Osteocyte (in vitro differentiated cells): Measurements from ENCODE around the gene PPP1R37. TPM values are rescaled to one million over a fixed set of nuclear protein-coding genes. Genes with fewer than 3 reads are reported as not detected.
A peak's percentile ranks its signal among the peaks of the same experiment; 100 is the strongest.

ENCODE experiments used
- DNase-seq: peaks from one replicate; pipeline ENCODE4 v3.0.0; 2021; ENCODE audit warnings: mixed read lengths; ENCODE audit not compliant: unreplicated experiment; ENCODE audit errors: extremely low spot score
- H3K27ac Mint-ChIP-seq: one replicate; pipeline ENCODE4 v1.8.0; 2021; ENCODE audit warnings: mild to moderate bottlenecking, mixed read lengths; ENCODE audit not compliant: unreplicated experiment
- H3K27me3 Mint-ChIP-seq: one replicate; pipeline ENCODE4 v1.8.0; 2021; ENCODE audit warnings: mixed read lengths; ENCODE audit not compliant: unreplicated experiment
- H3K36me3 Mint-ChIP-seq: one replicate; pipeline ENCODE4 v1.8.0; 2021; ENCODE audit warnings: mixed read lengths; ENCODE audit not compliant: unreplicated experiment
- H3K4me1 Mint-ChIP-seq: one replicate; pipeline ENCODE4 v1.8.0; 2021; ENCODE audit warnings: mixed read lengths; ENCODE audit not compliant: unreplicated experiment
- H3K4me3 Mint-ChIP-seq: one replicate; pipeline ENCODE4 v1.8.0; 2021; ENCODE audit warnings: mild to moderate bottlenecking, moderate library complexity, mixed read lengths; ENCODE audit not compliant: unreplicated experiment
- H3K9me3 Mint-ChIP-seq: one replicate; pipeline ENCODE4 v1.8.0; 2021; ENCODE audit warnings: mixed read lengths; ENCODE audit not compliant: unreplicated experiment
- total RNA-seq: library from RNA; stranded (reverse); gene quantifications from 2 replicates; pipeline ENCODE4 v1.2.1, GENCODE V29; 2021
- TF ChIP-seq, protein P1 (sequence below): fragments of 200-600 bp; sonication (generic); IDR thresholded peaks from 2 replicates; pipeline ENCODE4 v1.5.0; 2021; ENCODE audit warnings: antibody characterized with exemption, mild to moderate bottlenecking, moderate library complexity

The PPP1R37 gene
- total RNA-seq, 1 donor from 2014 or later = 34.8 TPM

DNA sequence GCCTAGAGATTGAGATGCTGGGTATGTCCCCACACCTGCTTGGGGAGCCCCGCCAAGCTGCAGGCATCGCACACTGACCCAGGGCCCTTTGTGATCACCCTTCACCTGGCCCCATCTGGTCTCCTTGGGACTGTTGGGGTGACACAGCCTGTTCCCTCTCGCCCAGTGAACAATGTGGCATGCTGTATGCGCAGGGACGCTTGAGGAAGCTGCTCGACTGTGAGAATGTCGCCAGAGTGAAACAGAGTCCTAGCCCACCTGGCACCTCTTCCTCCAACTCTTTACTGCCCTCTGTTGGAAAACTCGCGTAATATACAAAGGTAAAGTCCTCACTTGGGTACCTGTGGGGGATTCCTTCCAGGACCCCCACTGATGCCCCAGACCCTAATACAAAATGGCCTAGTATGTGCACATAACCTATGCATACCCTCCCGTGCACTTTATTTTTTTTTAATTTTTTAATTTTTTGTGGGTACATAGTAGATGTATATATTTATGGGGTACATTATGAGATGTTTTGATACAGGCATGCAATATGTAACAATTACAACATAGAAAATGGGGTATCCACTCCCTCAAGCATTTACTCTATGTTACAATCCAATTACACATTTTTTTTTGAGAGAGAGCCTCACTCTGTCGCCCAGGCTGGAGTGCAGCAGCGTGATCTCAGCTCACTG is 94.6 kb downstream of the PPP1R37 start:
- Mint-ChIP-seq H3K4me3 (no peak overlapping the region), H3K27ac (no peak overlapping the region), H3K27me3 (no peaks in the 10 kb centered on the region), H3K4me1 (peaks cover 12% of the 10 kb centered on the region), H3K9me3 (peaks cover 5% of the 10 kb centered on the region), H3K36me3 (peaks cover 14% of the 10 kb centered on the region)
- TF ChIP-seq, protein P1, sequence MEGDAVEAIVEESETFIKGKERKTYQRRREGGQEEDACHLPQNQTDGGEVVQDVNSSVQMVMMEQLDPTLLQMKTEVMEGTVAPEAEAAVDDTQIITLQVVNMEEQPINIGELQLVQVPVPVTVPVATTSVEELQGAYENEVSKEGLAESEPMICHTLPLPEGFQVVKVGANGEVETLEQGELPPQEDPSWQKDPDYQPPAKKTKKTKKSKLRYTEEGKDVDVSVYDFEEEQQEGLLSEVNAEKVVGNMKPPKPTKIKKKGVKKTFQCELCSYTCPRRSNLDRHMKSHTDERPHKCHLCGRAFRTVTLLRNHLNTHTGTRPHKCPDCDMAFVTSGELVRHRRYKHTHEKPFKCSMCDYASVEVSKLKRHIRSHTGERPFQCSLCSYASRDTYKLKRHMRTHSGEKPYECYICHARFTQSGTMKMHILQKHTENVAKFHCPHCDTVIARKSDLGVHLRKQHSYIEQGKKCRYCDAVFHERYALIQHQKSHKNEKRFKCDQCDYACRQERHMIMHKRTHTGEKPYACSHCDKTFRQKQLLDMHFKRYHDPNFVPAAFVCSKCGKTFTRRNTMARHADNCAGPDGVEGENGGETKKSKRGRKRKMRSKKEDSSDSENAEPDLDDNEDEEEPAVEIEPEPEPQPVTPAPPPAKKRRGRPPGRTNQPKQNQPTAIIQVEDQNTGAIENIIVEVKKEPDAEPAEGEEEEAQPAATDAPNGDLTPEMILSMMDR = peak; percentile 49
- no peak for DNase-seq

DNA sequence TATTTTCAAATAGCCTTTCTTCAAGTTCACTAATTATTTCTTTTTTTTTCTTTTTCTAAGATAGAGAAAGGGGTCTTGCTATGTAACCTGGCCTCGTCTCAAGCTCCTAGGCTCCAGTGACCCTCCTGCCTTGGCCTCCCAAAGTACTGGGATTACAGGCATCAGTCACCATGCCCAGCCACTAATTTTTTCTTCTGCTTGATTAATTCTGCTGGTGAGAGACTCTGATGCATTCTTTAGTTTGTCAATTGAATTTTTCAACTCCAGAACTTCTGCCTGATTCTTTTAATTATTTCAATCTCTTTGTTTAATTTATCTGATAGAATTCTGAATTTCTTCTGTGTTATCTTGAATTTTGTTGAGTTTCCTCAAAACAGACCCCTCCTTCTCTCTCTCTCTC is 97.0 kb downstream of the PPP1R37 start:
- Mint-ChIP-seq H3K36me3 (peaks cover 17% of the 10 kb centered on the region), H3K27me3 (no peaks in the 10 kb centered on the region), H3K4me3 (no peak overlapping the region), H3K27ac (no peak overlapping the region), H3K9me3 (peaks cover 5% of the 10 kb centered on the region), H3K4me1 (peaks cover 12% of the 10 kb centered on the region)
- TF ChIP-seq, protein P1 = no peak
- no peak for DNase-seq

DNA sequence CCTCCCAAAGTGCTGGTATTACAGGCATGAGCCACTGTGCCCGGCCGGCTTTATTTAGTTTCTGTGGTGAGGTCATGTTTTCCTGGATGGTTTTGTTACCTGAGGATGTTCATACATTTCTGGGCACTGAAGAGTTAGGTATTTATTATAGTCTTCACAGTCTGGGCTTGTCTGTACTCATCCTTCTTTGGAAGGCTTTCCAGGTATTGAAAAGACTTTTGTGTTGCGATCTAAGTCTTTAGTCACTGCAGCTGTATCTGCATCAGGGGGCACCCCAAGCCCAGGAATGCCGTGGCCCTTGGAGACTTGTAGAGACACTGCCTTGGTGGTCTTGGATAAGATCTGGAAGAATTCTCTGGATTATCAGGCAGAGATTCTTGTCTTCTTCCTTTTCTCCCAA is 98.4 kb downstream of the PPP1R37 start:
- Mint-ChIP-seq H3K4me1 (peaks cover 16% of the 10 kb centered on the region), H3K27me3 (no peaks in the 10 kb centered on the region), H3K4me3 (no peak overlapping the region), H3K27ac (no peak overlapping the region), H3K9me3 (peaks cover 5% of the 10 kb centered on the region), H3K36me3 (peaks cover 17% of the 10 kb centered on the region)
- TF ChIP-seq, protein P1 = no peak
- no peak for DNase-seq

DNA sequence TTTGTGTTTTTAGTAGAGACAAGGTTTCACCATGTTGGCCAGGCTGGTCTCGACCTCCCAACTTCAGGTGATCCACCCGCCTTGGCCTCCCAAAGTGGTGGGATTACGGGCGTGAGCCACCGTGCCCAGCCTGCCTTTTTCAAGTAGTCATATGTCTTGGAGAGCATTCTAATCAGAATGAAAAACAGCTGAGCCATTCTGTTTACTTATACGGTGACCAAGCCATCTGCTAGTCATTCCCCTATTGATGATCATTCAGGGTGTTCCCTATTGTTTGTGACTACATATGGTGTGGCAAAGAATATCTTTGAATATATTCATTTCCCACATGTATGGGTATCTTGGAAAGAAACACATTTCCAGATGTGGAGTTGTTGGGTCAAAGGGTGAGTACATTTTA is 102.8 kb downstream of the PPP1R37 start:
- Mint-ChIP-seq H3K4me3 (no peak overlapping the region), H3K27ac (peak overlapping the region; percentile 80), H3K36me3 (peaks cover 7% of the 10 kb centered on the region), H3K9me3 (no peaks in the 10 kb centered on the region), H3K4me1 (peaks cover 10% of the 10 kb centered on the region), H3K27me3 (no peaks in the 10 kb centered on the region)
- no peak for DNase-seq
- TF ChIP-seq, protein P1 = no peak

Other genes with a start within 250 kb of the PPP1R37 start
- gene NECTIN2, start 246.9 kb upstream of the PPP1R37 start, total RNA-seq = 117 TPM in 2 replicates
- gene TOMM40, start 201.9 kb upstream of the PPP1R37 start, total RNA-seq = 47.4 and 48.7 TPM in 2 replicates
- gene APOE, start 187.4 kb upstream of the PPP1R37 start, total RNA-seq = 151 and 184 TPM in 2 replicates
- gene APOC1, start 178.6 kb upstream of the PPP1R37 start, total RNA-seq = 3.3 TPM in 1 of 2 replicates, not detected in the other
- not detected in 2 replicates for gene APOC4, start 150.9 kb upstream of the PPP1R37 start, total RNA-seq
- gene APOC2, start 147.1 kb upstream of the PPP1R37 start, total RNA-seq = not detected in 2 replicates
- 124 and 126 TPM in 2 replicates for gene CLPTM1, start 137.8 kb upstream of the PPP1R37 start, total RNA-seq
- gene RELB, start 91.7 kb upstream of the PPP1R37 start, total RNA-seq = 14.3 and 15.1 TPM in 2 replicates
- gene CLASRP, start 54.1 kb upstream of the PPP1R37 start, total RNA-seq = 77.8 and 81.5 TPM in 2 replicates
- gene ZNF296, start 16.7 kb upstream of the PPP1R37 start, total RNA-seq = 0.68 and 0.70 TPM in 2 replicates
- 19.3 and 25.8 TPM in 2 replicates for gene GEMIN7, start 13.9 kb upstream of the PPP1R37 start, total RNA-seq
- gene NKPD1, start 67.8 kb downstream of the PPP1R37 start, total RNA-seq = 0.18 and 0.35 TPM in 2 replicates
- 29.4 and 31.5 TPM in 2 replicates for gene TRAPPC6A, start 85.1 kb downstream of the PPP1R37 start, total RNA-seq
- 16.9 and 23.1 TPM in 2 replicates for gene BLOC1S3, start 85.6 kb downstream of the PPP1R37 start, total RNA-seq
- 8.4 and 11.1 TPM in 2 replicates for gene EXOC3L2, start 152.2 kb downstream of the PPP1R37 start, total RNA-seq
- 61.2 and 66.5 TPM in 2 replicates for gene MARK4, start 158.1 kb downstream of the PPP1R37 start, total RNA-seq
- gene CKM, start 229.7 kb downstream of the PPP1R37 start, total RNA-seq = not detected in 2 replicates
- gene KLC3, start 247.6 kb downstream of the PPP1R37 start, total RNA-seq = 0.21 TPM in 1 of 2 replicates, not detected in the other